CD14-positive monocyte (primary cell): ENCODE data around the gene MGAM2. TPM values are rescaled to one million over a fixed set of nuclear protein-coding genes. Genes with fewer than 3 reads are reported as not detected.
A peak's percentile ranks its signal among the peaks of the same experiment; 100 is the strongest.

Experiments
- DNase-seq, 3 donors: peaks; one replicate each; pipeline ENCODE4 v3.0.0-alpha.2; 2011 to 2022
- H2AFZ ChIP-seq: 2 replicates; pipeline ENCODE4 v1.6.0; 2012; ENCODE audit warnings: mild to moderate bottlenecking, low read depth, low read length, inconsistent platforms; ENCODE audit not compliant: insufficient read depth, poor library complexity, severe bottlenecking
- H3K27ac ChIP-seq, 2 donors: 1 replicate in 1 of 2; 2 replicates in 1 of 2; pipeline ENCODE4 v1.5.1; 2012 to 2013; ENCODE audit warnings: low read length in 2 of 2, control low read depth in 1 of 2, inconsistent platforms in 1 of 2, low read depth in 1 of 2, mild to moderate bottlenecking in 1 of 2
- H3K27me3 ChIP-seq, 2 donors: one replicate each; pipeline versions ENCODE4 v1.6.0 to v1.6.1; 2011 to 2013; ENCODE audit warnings: low read length in 2 of 2; ENCODE audit not compliant: control insufficient read depth in 2 of 2, insufficient read depth in 2 of 2
- H3K36me3 ChIP-seq, 2 donors: replicated peaks in 1 of 2; 1 replicate in 1 of 2; 2 replicates in 1 of 2; pipeline versions ENCODE4 v1.5.1 to v1.6.1; 2012 to 2013; ENCODE audit warnings: low read length in 2 of 2, control low read depth in 1 of 2, inconsistent platforms in 1 of 2, mild to moderate bottlenecking in 1 of 2; ENCODE audit not compliant: insufficient read depth in 2 of 2, control insufficient read depth in 1 of 2
- H3K4me1 ChIP-seq, 2 donors: 1 replicate in 1 of 2; 2 replicates in 1 of 2; pipeline versions ENCODE4 v1.5.1 to v1.6.1; 2012 to 2013; ENCODE audit warnings: low read length in 2 of 2, control low read depth in 1 of 2, inconsistent platforms in 1 of 2, mild to moderate bottlenecking in 1 of 2, moderate library complexity in 1 of 2; ENCODE audit not compliant: insufficient read depth in 2 of 2, control insufficient read depth in 1 of 2
- H3K4me2 ChIP-seq: replicated peaks from 2 replicates; pipeline ENCODE3; 2012; ENCODE audit warnings: low read length, moderate library complexity, mild to moderate bottlenecking; ENCODE audit not compliant: poor library complexity, severe bottlenecking; ENCODE audit errors: extremely low read depth
- H3K4me3 ChIP-seq, 3 experiments: fragments of 200-600 bp in 1 of 3; sonication (generic) in 1 of 3; replicated peaks in 1 of 3; 1 replicate in 2 of 3; 2 replicates in 1 of 3; pipeline ENCODE4 v1.5.1; 2011 to 2013; ENCODE audit warnings: low read length in 3 of 3, mild to moderate bottlenecking in 3 of 3, control low read depth in 2 of 3, low read depth in 2 of 3, inconsistent platforms in 1 of 3, moderate library complexity in 1 of 3
- H3K79me2 ChIP-seq: 2 replicates; pipeline ENCODE4 v1.6.0; 2012; ENCODE audit warnings: mild to moderate bottlenecking, control low read depth, inconsistent platforms, low read length, moderate library complexity; ENCODE audit not compliant: insufficient read depth
- H3K9ac ChIP-seq: 2 replicates; pipeline ENCODE4 v1.6.0; 2017; ENCODE audit warnings: low read length, mild to moderate bottlenecking; ENCODE audit not compliant: insufficient read depth, poor library complexity, severe bottlenecking
- H3K9me3 ChIP-seq, 2 donors: replicated peaks in 1 of 2; 1 replicate in 1 of 2; 2 replicates in 1 of 2; pipeline versions ENCODE4 v1.5.1 to v1.6.1; 2012 to 2013; ENCODE audit warnings: low read length in 2 of 2, control low read depth in 1 of 2; ENCODE audit not compliant: control insufficient read depth in 1 of 2, insufficient read depth in 1 of 2
- H4K20me1 ChIP-seq: 2 replicates; pipeline ENCODE4 v1.6.0; 2012; ENCODE audit warnings: mild to moderate bottlenecking, low read length, control low read depth, moderate library complexity; ENCODE audit not compliant: insufficient read depth
- H3K27ac Mint-ChIP-seq, 7 donors: one replicate each; pipeline ENCODE4 v1.8.0; 2020; ENCODE audit warnings: mild to moderate bottlenecking in 7 of 7, mixed read lengths in 7 of 7, moderate library complexity in 6 of 7, inconsistent platforms in 2 of 7
- H3K27me3 Mint-ChIP-seq, 3 donors: one replicate each; pipeline ENCODE4 v1.8.0; 2021 to 2022; ENCODE audit warnings: low read depth in 3 of 3, mild to moderate bottlenecking in 3 of 3, mixed read lengths in 3 of 3, moderate library complexity in 3 of 3, inconsistent platforms in 1 of 3
- H3K36me3 Mint-ChIP-seq, 2 donors: one replicate each; pipeline ENCODE4 v1.8.0; 2020; ENCODE audit warnings: mixed read lengths in 2 of 2, inconsistent platforms in 1 of 2, mild to moderate bottlenecking in 1 of 2
- H3K4me1 Mint-ChIP-seq: one replicate; pipeline ENCODE4 v1.8.0; 2020; ENCODE audit warnings: mild to moderate bottlenecking, mixed read lengths
- H3K4me3 Mint-ChIP-seq, 2 donors: one replicate each; pipeline ENCODE4 v1.8.0; 2020; ENCODE audit warnings: mild to moderate bottlenecking in 2 of 2, mixed read lengths in 2 of 2, moderate library complexity in 1 of 2
- H3K9me3 Mint-ChIP-seq, 7 donors: one replicate each; pipeline ENCODE4 v1.8.0; 2020 to 2022; ENCODE audit warnings: mixed read lengths in 7 of 7, mild to moderate bottlenecking in 6 of 7, moderate library complexity in 6 of 7, inconsistent platforms in 2 of 7
- WGBS: methylation state at CpG from one replicate; pipeline ENCODE4 v1.1.5; 2013; ENCODE audit warnings: missing lambda C conversion rate; ENCODE audit not compliant: insufficient coverage; 5-methylcytosine and 5-hydroxymethylcytosine counted together
- intact Hi-C, 2 donors: fragments of 100-400 bp; cut with micrococcal nuclease; formaldehyde crosslinking; loops; one replicate each; pipeline versions ENCODE4 v1.15.0 to v1.15.1; 2023
- polyA plus RNA-seq, 3 donors: library from polyadenylated mRNA; depleted of rRNA in 1 of 3; unstranded in 2 of 3; stranded (reverse) in 1 of 3; fragments of 300-500 nt in 2 of 3; fragments of >200 nt in 1 of 3; fragmentation: Illumina TruSeq in 2 of 3; gene quantifications; 1 replicate in 2 of 3; 2 replicates in 1 of 3; pipeline ENCODE4 v1.2.3, GENCODE V29; 2012 to 2021
- TF ChIP-seq, protein P1 (sequence below): fragments of 200-600 bp; IDR thresholded peaks from one replicate; pipeline ENCODE4 v1.8.0; 2022; ENCODE audit warnings: antibody characterized with exemption, mild to moderate bottlenecking

Gene MGAM2
- polyA plus RNA-seq, 3 donors = 0.08 TPM; not detected in 2

DNA sequence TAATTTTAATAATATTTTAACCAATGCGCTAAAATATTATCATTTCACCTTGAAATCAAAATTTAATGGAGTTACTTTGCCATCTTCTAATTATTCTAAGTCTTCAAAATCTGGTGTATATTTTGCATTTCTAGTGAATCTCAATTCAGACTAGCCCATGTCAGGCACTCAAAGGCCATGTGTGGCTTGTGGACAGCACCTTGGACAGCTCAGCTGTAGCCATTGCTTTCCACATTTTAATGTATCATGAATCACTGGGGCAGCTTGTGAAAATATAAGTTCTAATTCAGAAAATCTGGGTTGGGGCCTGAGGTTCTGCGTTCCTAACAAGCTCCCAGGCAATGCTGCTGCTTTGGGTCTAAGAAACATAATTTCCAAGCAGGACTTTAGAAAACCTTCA lies 57.2 kb downstream of the MGAM2 start:
- Histone ChIP-seq H3K4me2 (no peak overlapping the region), H3K79me2 (no peaks in the 10 kb centered on the region), H3K9ac (no peak overlapping the region), H2AFZ (no peak overlapping the region), H3K36me3 (no peaks in the 10 kb centered on the region), H4K20me1 (no peaks in the 10 kb centered on the region), H3K27me3 (no peaks in the 10 kb centered on the region), H3K27ac (no peak overlapping the region), H3K4me3 (no peak overlapping the region), H3K4me1 (no peaks in the 10 kb centered on the region), H3K9me3 (no peaks in the 10 kb centered on the region)
- Mint-ChIP-seq H3K4me1 (peaks cover 4% of the 10 kb centered on the region), H3K4me3 (no peak overlapping the region), H3K9me3 (peaks cover 0 to 4% (median 0%) of the 10 kb centered on the region in 7 donors), H3K36me3 (no peaks in the 10 kb centered on the region), H3K27ac (no peak overlapping the region), H3K27me3 (peaks cover 0 to 2% (median 0%) of the 10 kb centered on the region in 3 donors)
- intact Hi-C loops = no loop called here
- TF ChIP-seq, protein P1, sequence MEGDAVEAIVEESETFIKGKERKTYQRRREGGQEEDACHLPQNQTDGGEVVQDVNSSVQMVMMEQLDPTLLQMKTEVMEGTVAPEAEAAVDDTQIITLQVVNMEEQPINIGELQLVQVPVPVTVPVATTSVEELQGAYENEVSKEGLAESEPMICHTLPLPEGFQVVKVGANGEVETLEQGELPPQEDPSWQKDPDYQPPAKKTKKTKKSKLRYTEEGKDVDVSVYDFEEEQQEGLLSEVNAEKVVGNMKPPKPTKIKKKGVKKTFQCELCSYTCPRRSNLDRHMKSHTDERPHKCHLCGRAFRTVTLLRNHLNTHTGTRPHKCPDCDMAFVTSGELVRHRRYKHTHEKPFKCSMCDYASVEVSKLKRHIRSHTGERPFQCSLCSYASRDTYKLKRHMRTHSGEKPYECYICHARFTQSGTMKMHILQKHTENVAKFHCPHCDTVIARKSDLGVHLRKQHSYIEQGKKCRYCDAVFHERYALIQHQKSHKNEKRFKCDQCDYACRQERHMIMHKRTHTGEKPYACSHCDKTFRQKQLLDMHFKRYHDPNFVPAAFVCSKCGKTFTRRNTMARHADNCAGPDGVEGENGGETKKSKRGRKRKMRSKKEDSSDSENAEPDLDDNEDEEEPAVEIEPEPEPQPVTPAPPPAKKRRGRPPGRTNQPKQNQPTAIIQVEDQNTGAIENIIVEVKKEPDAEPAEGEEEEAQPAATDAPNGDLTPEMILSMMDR = no peak
- DNase-seq = no peak
- 60% methylated on average over 1 of the region's 2 CpGs for WGBS

- no peaks in the 10 kb centered on the region for H4K20me1 ChIP-seq
- H2AFZ ChIP-seq = no peak overlapping the region
- no peak for DNase-seq
- no peak overlapping the region for H3K4me3 ChIP-seq
- no peaks in the 10 kb centered on the region for H3K36me3 Mint-ChIP-seq
- H3K9me3 ChIP-seq = no peaks in the 10 kb centered on the region
- TF ChIP-seq, protein P1 = no peak
- H3K9me3 Mint-ChIP-seq = peaks cover 0 to 7% (median 0%) of the 10 kb centered on the region in 7 donors
- H3K27ac Mint-ChIP-seq = peak overlapping the region in 1 of 7 donors; percentile 60
- H3K36me3 ChIP-seq = no peaks in the 10 kb centered on the region
- H3K4me1 ChIP-seq = peaks cover 24 to 30% of the 10 kb centered on the region in 2 donors
- H3K27ac ChIP-seq = no peak overlapping the region
- H3K9ac ChIP-seq = no peak overlapping the region
- no peak overlapping the region for H3K4me3 Mint-ChIP-seq
- no peak overlapping the region for H3K4me2 ChIP-seq
- no peaks in the 10 kb centered on the region for H3K27me3 Mint-ChIP-seq
- intact Hi-C loops = no loop called here
- H3K4me1 Mint-ChIP-seq = peaks cover 35% of the 10 kb centered on the region
- H3K79me2 ChIP-seq = no peaks in the 10 kb centered on the region
- H3K27me3 ChIP-seq = no peaks in the 10 kb centered on the region
- no CpG with 5 or more reads among the region's 4 CpGs for WGBS
Measured at GRCh38 chr7:142172932-142173331, 61.4 kb downstream of the MGAM2 start.
